Left ventricle myocardium superior (tissue), 1 donor: ENCODE measurements around the gene IKBKG. TPM values are rescaled to one million over a fixed set of nuclear protein-coding genes. Genes with fewer than 3 reads are reported as not detected.
A peak's percentile ranks its signal among the peaks of the same experiment; 100 is the strongest.
"Not testable (repeated sequence)": the region's sequence is repeated elsewhere in the genome, so short reads cannot be mapped to it uniquely, and the experiment has no call there.

Source experiments
- ATAC-seq: fragments of 200-7000 bp; cut with Tn5 transposase; one replicate; pipeline ENCODE4 v1.9.1; 2020; ENCODE audit warnings: mild to moderate bottlenecking, moderate library complexity
- DNase-seq: peaks from one replicate; pipeline ENCODE4 v3.0.0-alpha.2; 2020
- intact Hi-C: fragments of 100-400 bp; cut with micrococcal nuclease; formaldehyde crosslinking; loops from one replicate; pipeline ENCODE4 v1.11.0; 2022
- total RNA-seq: library from RNA; stranded (reverse); fragmentation: NEBNext Ultra II Directional; extraction: Animal tissue kit (Norgen Biotek cat#: 25700); gene quantifications from one replicate; pipeline ENCODE4 v1.2.1, GENCODE V29; 2021
- donor health status: DM: no; HTN: yes; CAD: no; lungs with severe emphysema.

Gene IKBKG
- total RNA-seq, 1 donor from 2014 or later, result 15.5 TPM

DNA sequence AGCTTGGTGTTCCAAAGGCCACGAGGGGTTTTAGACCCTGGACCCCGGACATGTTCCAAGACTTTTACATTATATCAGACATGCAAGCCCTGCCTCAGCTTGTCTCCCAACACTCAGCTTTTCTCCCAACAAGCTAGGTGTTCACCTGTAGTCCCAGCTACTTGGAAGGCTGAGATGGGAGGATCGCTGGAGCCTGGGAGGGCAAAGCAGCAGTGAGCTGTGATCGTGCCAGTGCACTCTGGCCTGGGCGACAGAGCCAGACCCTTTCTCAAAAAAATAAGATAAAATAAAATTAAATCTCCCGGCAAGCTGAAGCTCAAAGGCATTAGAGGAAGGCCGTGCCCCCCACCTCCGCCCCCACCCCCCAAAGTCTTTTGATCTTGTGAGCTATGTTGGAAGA lies 51.2 kb downstream of the IKBKG start:
- intact Hi-C loops, result no loop called here
- ATAC-seq (no peak), DNase-seq (no peak)

DNA sequence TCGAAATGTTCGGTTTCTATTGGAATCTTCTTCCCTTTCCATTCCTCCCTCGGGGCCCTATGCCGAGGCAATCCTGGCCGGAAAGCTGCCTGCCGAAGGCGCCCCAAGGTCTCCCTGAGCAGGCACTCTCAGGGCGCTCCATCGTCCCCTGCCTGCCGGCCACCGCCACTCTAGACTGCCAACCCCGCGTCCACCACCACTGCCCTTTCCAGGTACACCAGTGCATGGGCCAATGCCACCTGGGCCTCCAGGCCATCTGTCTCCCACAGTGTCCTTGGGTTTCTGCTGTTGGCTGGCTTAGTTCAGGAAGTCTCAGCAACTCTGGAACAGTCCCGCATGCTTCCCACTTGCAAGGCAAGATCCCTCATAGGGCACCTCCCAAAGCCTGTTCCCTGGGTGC lies 52.1 kb downstream of the IKBKG start:
- no peak for ATAC-seq
- intact Hi-C loops, result no loop called here
- DNase-seq, result no peak

GRCh38 chrX:154600759-154601374 lies 53.4 kb downstream of the IKBKG start:
- no peak for ATAC-seq
- intact Hi-C loops, result no loop called here

GRCh38 chrX:154602226-154602625 lies 54.8 kb downstream of the IKBKG start:
- intact Hi-C loops, result no loop called here
- DNase-seq (no peak), ATAC-seq (no peak)

More at GRCh38 chrX:154600759-154601374, 53.4 kb downstream of the IKBKG start:
- DNase-seq, result no peak

DNA sequence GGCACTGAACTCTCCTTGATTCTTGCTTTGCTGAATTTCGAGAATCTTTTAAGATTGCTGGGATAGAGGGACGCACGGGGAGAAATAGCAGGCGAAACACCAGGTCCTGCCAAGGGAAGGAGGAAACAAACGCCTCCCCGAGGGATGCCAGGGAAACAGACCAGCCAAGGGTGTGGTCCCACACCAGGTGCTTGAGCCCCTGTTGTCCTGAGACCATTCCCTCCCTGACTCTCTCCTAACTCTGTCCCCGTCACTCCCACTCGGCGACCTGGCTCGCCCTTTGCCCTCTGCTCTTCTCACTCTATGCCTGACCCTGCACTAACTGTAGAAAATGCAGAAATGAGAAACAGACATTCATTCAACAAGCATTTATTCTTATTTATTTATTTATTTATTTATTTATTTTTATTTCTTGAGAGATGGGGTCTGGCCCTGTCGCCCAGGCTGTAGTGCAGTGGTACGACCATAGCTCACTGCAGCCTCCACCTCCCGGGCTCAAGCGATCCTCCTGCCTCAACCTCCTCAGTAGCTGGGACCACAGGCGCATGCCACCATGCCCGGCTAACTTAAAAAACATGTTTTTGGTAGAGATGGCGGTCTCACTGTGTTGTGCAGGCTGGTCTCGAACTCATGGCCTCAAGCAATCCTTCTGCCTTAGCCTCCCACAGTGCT lies 55.5 kb downstream of the IKBKG start:
- no peak for ATAC-seq
- intact Hi-C loops, result no loop called here
- no peak for DNase-seq

GRCh38 chrX:154603438-154604430 lies 56.3 kb downstream of the IKBKG start:
- DNase-seq, result no peak
- intact Hi-C loops, result no loop called here
- peak; percentile 58 for ATAC-seq

DNA sequence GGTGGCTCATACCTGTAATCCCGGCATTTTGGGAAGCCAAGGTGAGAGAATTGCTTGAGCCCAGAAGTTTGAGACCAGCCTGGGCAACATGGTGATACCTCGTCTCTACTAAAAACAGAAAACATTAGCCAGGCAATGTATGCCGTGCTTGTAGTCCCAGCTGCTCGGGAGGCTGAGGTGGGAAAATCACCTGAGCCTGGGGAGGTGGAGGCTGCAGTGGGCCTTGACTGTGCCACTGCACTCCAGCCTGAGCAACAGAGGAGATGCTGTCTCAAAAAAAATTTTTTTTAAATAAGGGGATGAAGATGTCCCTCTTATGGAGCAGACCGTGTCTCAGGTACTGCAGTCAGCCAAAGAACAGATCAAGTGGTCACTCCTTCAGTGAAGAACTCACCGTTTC lies 58.1 kb downstream of the IKBKG start:
- intact Hi-C loops, result no loop called here
- DNase-seq (no peak), ATAC-seq (no peak)

DNA sequence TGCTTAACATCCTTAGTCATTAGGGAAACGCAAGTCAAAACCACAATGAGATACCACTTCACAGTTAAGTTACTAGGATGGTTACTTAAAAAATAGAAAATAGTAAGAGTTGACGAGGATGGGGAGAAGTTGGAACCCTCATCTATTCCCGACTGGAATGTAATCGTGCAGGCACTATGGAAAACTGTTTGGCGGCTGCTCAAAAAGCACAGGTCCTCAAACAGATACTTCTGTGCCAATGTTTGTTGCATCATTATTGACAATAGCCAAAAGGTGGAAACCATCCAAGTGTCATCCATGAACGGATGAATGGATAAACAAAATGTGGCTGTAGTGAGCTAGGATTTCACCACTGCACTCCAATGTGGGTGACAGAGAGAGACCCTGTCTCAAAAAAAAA lies 60.0 kb downstream of the IKBKG start:
- no peak for ATAC-seq
- DNase-seq, result no peak
- intact Hi-C loops, result no loop called here

GRCh38 chrX:154607976-154608375 lies 60.6 kb downstream of the IKBKG start:
- DNase-seq, intact Hi-C loops, ATAC-seq: not testable (repeated sequence)

GRCh38 chrX:154608823-154609222 lies 61.4 kb downstream of the IKBKG start:
- intact Hi-C loops, DNase-seq: not testable (repeated sequence)

GRCh38 chrX:154611146-154611545 lies 63.7 kb downstream of the IKBKG start:
- DNase-seq, ATAC-seq, intact Hi-C loops: not testable (repeated sequence)

More at GRCh38 chrX:154608823-154609222, 61.4 kb downstream of the IKBKG start:
- ATAC-seq, result not testable (repeated sequence)

GRCh38 chrX:154613586-154613985 lies 66.2 kb downstream of the IKBKG start:
- ATAC-seq, intact Hi-C loops, DNase-seq: not testable (repeated sequence)

Other genes with a start within 250 kb of the IKBKG start
- 228 TPM for gene FLNA, start 173.0 kb upstream of the IKBKG start, total RNA-seq
- 51.3 TPM for gene EMD, start 168.3 kb upstream of the IKBKG start, total RNA-seq
- 1,898 TPM for gene RPL10, start 149.2 kb upstream of the IKBKG start, total RNA-seq
- 58.7 TPM for gene DNASE1L1, start 138.4 kb upstream of the IKBKG start, total RNA-seq
- 38.0 TPM for gene TAFAZZIN, start 136.1 kb upstream of the IKBKG start, total RNA-seq
- 81.0 TPM for gene ATP6AP1, start 118.9 kb upstream of the IKBKG start, total RNA-seq
- 86.2 TPM for gene GDI1, start 110.5 kb upstream of the IKBKG start, total RNA-seq
- gene FAM50A, start 103.5 kb upstream of the IKBKG start, total RNA-seq, result 48.4 TPM
- 22.0 TPM for gene PLXNA3, start 89.3 kb upstream of the IKBKG start, total RNA-seq
- 20.7 TPM for gene LAGE3, start 68.3 kb upstream of the IKBKG start, total RNA-seq
- gene UBL4A, start 61.0 kb upstream of the IKBKG start, total RNA-seq, result 58.6 TPM
- gene SLC10A3, start 57.0 kb upstream of the IKBKG start, total RNA-seq, result 12.2 TPM
- gene FAM3A, start 31.4 kb upstream of the IKBKG start, total RNA-seq, result 62.5 TPM
- gene G6PD, start 774 bp upstream of the IKBKG start, total RNA-seq, result 10.4 TPM
- gene CTAG1A, start 37.5 kb downstream of the IKBKG start, total RNA-seq, result not detected
- not detected for gene CTAG1B, start 71.7 kb downstream of the IKBKG start, total RNA-seq
- gene CTAG2, start 106.0 kb downstream of the IKBKG start, total RNA-seq, result not detected
- 14.1 TPM for gene GAB3, start 203.5 kb downstream of the IKBKG start, total RNA-seq
- 24.1 TPM for gene DKC1, start 215.2 kb downstream of the IKBKG start, total RNA-seq